ENCODE data around the gene GPR158. TPM values are rescaled to one million over a fixed set of nuclear protein-coding genes. Genes with fewer than 3 reads are reported as not detected.

GPR158 gene
- total RNA-seq, 3 donors from 2014 or later (not counting 1 experiment from before 2014, with no cell fraction given), result not detected

DNA sequence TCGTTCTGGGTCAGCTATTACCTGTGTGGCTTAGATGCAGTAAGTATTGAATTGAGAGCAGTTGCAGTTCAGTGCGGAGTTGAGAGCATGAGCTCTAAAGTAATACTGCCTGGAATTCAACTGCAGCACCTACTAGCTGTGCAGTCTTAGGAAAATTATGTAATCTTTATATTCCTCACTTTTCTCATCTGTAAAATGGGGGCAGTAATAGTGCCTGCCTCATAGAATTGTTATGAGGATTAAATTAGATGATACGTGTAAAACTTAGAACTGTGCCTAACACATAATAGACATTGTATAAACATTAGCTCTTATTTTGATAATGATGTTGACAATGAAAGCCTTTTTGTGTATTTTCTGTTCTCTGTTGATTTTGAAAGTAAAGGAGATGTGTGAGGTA lies 330.0 kb downstream of the GPR158 start:
- H3K27me3 ChIP-seq (ENCODE audit: control insufficient read depth, insufficient read depth, low read length), result no peaks in the 10 kb centered on the region
- no peak overlapping the region for H3K4me3 ChIP-seq (ENCODE audit: low read length)
- H3K4me1 ChIP-seq (ENCODE audit: control insufficient read depth, insufficient read depth, low read length), result no peaks in the 10 kb centered on the region
- H3K36me3 Mint-ChIP-seq, result no peaks in the 10 kb centered on the region
- H3K4me3 Mint-ChIP-seq, result no peak overlapping the region
- ATAC-seq (no peak), DNase-seq (no peak)
- H3K9me3 ChIP-seq (ENCODE audit: control insufficient read depth, insufficient read depth, low read length), result no peaks in the 10 kb centered on the region
- no peaks in the 10 kb centered on the region for H3K4me1 Mint-ChIP-seq
- H3K9me3 Mint-ChIP-seq, result peaks cover 5 to 8% of the 10 kb centered on the region in 2 donors
- H3K27ac Mint-ChIP-seq, result no peak overlapping the region
- intact Hi-C loops (cut with micrococcal nuclease), result no loop called here
- H3K27ac ChIP-seq (ENCODE audit: low read length), result no peak overlapping the region
- TF ChIP-seq, protein P1, sequence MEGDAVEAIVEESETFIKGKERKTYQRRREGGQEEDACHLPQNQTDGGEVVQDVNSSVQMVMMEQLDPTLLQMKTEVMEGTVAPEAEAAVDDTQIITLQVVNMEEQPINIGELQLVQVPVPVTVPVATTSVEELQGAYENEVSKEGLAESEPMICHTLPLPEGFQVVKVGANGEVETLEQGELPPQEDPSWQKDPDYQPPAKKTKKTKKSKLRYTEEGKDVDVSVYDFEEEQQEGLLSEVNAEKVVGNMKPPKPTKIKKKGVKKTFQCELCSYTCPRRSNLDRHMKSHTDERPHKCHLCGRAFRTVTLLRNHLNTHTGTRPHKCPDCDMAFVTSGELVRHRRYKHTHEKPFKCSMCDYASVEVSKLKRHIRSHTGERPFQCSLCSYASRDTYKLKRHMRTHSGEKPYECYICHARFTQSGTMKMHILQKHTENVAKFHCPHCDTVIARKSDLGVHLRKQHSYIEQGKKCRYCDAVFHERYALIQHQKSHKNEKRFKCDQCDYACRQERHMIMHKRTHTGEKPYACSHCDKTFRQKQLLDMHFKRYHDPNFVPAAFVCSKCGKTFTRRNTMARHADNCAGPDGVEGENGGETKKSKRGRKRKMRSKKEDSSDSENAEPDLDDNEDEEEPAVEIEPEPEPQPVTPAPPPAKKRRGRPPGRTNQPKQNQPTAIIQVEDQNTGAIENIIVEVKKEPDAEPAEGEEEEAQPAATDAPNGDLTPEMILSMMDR (IDR thresholded peaks at IDR 0.05), result no peak
- H3K27me3 Mint-ChIP-seq (ENCODE audit: low read depth in 2 of 2), result no peaks in the 10 kb centered on the region
- H3K36me3 ChIP-seq (ENCODE audit: control insufficient read depth, insufficient read depth, low read length), result no peaks in the 10 kb centered on the region
- WGBS (ENCODE audit: insufficient coverage), result 83% methylated on average over 2 of the region's 3 CpGs

DNA sequence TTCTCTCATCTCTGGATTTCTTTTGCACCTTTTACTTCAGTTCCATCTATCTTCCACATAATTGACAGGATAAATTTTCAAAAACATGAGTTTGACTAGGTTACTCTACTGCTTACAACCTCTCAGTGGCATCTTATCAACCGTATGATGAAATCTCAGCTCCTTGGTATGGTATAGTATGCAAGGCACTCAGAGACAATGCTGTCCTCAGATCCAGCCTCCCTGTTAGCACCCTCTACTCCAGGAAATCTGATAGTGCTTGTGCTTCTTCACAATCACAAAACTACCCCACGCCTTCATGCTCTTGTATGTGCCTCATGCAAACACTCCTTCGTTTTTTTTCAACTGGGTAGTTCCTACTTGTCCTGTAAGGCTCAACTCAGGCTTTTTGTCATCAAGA lies 330.7 kb downstream of the GPR158 start:
- H3K4me1 Mint-ChIP-seq, result no peaks in the 10 kb centered on the region
- ATAC-seq, result no peak

DNA sequence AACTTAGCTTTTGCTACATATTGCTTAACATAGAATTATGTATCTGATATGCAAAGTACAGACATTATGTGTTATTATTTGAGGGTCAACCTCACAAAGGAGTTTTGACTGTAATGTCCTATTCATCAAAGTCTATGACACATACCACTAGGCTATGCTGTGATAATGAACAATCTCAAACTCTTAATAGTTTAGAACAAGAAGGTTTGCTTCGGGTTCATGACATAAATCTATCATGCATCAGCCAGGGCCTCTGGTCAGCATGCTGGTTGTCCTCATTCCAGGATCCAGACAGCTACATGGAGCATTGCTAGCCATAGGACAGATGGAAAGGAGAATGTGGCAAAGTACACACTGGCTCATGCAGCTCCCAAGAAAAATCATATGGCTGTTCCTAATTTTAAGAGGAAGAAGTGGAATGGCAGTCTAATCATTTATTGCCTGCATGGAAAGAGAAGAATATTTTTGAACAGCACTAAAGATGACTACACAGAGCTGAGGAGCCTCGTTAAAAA lies 332.1 kb downstream of the GPR158 start:
- no peak for ATAC-seq
- Histone ChIP-seq H3K9me3 (ENCODE audit: control insufficient read depth, insufficient read depth, low read length) (no peaks in the 10 kb centered on the region), H3K4me3 (ENCODE audit: low read length) (no peak overlapping the region), H3K36me3 (ENCODE audit: control insufficient read depth, insufficient read depth, low read length) (no peaks in the 10 kb centered on the region), H3K27ac (ENCODE audit: low read length) (no peak overlapping the region), H3K27me3 (ENCODE audit: control insufficient read depth, insufficient read depth, low read length) (no peaks in the 10 kb centered on the region), H3K4me1 (ENCODE audit: control insufficient read depth, insufficient read depth, low read length) (no peaks in the 10 kb centered on the region)
- no peak for DNase-seq
- TF ChIP-seq, protein P1 (IDR thresholded peaks at IDR 0.05), result no peak
- 38% methylated on average over 1 of the region's 2 CpGs for WGBS (ENCODE audit: insufficient coverage)
- no peak overlapping the region for H3K27ac Mint-ChIP-seq
- no peak overlapping the region for H3K4me3 Mint-ChIP-seq
- no peaks in the 10 kb centered on the region for H3K27me3 Mint-ChIP-seq (ENCODE audit: low read depth in 2 of 2)
- H3K36me3 Mint-ChIP-seq, result no peaks in the 10 kb centered on the region
- H3K9me3 Mint-ChIP-seq, result peaks cover 5 to 15% of the 10 kb centered on the region in 2 donors
- intact Hi-C loops (cut with micrococcal nuclease), result no loop called here
- no peaks in the 10 kb centered on the region for H3K4me1 Mint-ChIP-seq

More for the DNA sequence above, 330.7 kb downstream of the GPR158 start:
- intact Hi-C loops (cut with micrococcal nuclease), result no loop called here
- Mint-ChIP-seq H3K27me3 (ENCODE audit: low read depth in 2 of 2) (no peaks in the 10 kb centered on the region), H3K4me3 (no peak overlapping the region), H3K9me3 (peaks cover 5 to 8% of the 10 kb centered on the region in 2 donors), H3K27ac (no peak overlapping the region), H3K36me3 (no peaks in the 10 kb centered on the region)
- no peak overlapping the region for H3K27ac ChIP-seq (ENCODE audit: low read length)
- 69% methylated on average over 2 of the region's 3 CpGs for WGBS (ENCODE audit: insufficient coverage)
- no peaks in the 10 kb centered on the region for H3K36me3 ChIP-seq (ENCODE audit: control insufficient read depth, insufficient read depth, low read length)
- TF ChIP-seq, protein P1 (IDR thresholded peaks at IDR 0.05), result no peak
- no peaks in the 10 kb centered on the region for H3K4me1 ChIP-seq (ENCODE audit: control insufficient read depth, insufficient read depth, low read length)
- DNase-seq, result no peak
- no peaks in the 10 kb centered on the region for H3K27me3 ChIP-seq (ENCODE audit: control insufficient read depth, insufficient read depth, low read length)
- H3K9me3 ChIP-seq (ENCODE audit: control insufficient read depth, insufficient read depth, low read length), result no peaks in the 10 kb centered on the region
- no peak overlapping the region for H3K4me3 ChIP-seq (ENCODE audit: low read length)

All from natural killer cell (primary cell).